ENCODE measurements around the gene MRPL28.

GRCh38 chr16:375212-375611, 4.9 kb upstream of the MRPL28 start:
- TF ChIP-seq CTCF (IDR thresholded peaks at IDR 0.05; ENCODE audit: insufficient read depth, low read length, poor library complexity, severe bottlenecking) (no peak), EZH2phosphoT487 (conservative IDR thresholded peaks at IDR 0.05; ENCODE audit: low read length) (no peak)
